Activated B cell treated with CpG ODN at 0.5 μM for 24 hours (primary cell): ENCODE data around the gene KRT16. TPM values are rescaled to one million over a fixed set of nuclear protein-coding genes. Genes with fewer than 3 reads are reported as not detected.

Source experiments
- ATAC-seq: fragments of 200-7000 bp; cut with Tn5 transposase; one replicate; pipeline ENCODE4 v1.10.0; 2021; ENCODE audit warnings: low read depth, mild to moderate bottlenecking, moderate library complexity
- CTCF ChIA-PET: fragments of 350-600 bp; sonication (Branson Sonifier 250); formaldehyde crosslinking; loops from one replicate; lab custom pipeline; 2021; ENCODE audit warnings: antibody characterized with exemption; lab: Charles Lee
- POLR2A ChIA-PET: fragments of 350-600 bp; sonication (Branson Sonifier 250); formaldehyde crosslinking; loops from one replicate; lab custom pipeline; 2021; ENCODE audit warnings: antibody characterized with exemption; lab: Charles Lee
- DNase-seq: peaks from one replicate; pipeline ENCODE4 v3.0.0; 2022
- H3K27ac Mint-ChIP-seq: one replicate; pipeline ENCODE4 v1.8.0; 2020; ENCODE audit warnings: mixed read lengths
- H3K27me3 Mint-ChIP-seq: one replicate; pipeline ENCODE4 v1.8.0; 2021; ENCODE audit warnings: mixed read lengths
- H3K36me3 Mint-ChIP-seq: one replicate; pipeline ENCODE4 v1.8.0; 2021; ENCODE audit warnings: low read depth, mixed read lengths
- H3K4me1 Mint-ChIP-seq: one replicate; pipeline ENCODE4 v1.8.0; 2021; ENCODE audit warnings: mixed read lengths
- H3K4me3 Mint-ChIP-seq: one replicate; pipeline ENCODE4 v1.8.0; 2020; ENCODE audit warnings: mild to moderate bottlenecking, mixed read lengths
- H3K9me3 Mint-ChIP-seq: one replicate; pipeline ENCODE4 v1.8.0; 2020; ENCODE audit warnings: mixed read lengths
- intact Hi-C: fragments of 100-400 bp; cut with micrococcal nuclease; formaldehyde crosslinking; loops from one replicate; pipeline ENCODE4 v1.15.1; 2024
- total RNA-seq: library from RNA; stranded (reverse); gene quantifications from 2 replicates; pipeline ENCODE4 v1.2.3, GENCODE V29; 2022
- TF ChIP-seq, protein P1 (sequence below): fragments of 200-600 bp; IDR thresholded peaks from one replicate; pipeline ENCODE4 v1.8.0; 2022; ENCODE audit warnings: antibody characterized with exemption, mild to moderate bottlenecking

Gene KRT16
- total RNA-seq, 1 donor from 2014 or later: not detected

DNA sequence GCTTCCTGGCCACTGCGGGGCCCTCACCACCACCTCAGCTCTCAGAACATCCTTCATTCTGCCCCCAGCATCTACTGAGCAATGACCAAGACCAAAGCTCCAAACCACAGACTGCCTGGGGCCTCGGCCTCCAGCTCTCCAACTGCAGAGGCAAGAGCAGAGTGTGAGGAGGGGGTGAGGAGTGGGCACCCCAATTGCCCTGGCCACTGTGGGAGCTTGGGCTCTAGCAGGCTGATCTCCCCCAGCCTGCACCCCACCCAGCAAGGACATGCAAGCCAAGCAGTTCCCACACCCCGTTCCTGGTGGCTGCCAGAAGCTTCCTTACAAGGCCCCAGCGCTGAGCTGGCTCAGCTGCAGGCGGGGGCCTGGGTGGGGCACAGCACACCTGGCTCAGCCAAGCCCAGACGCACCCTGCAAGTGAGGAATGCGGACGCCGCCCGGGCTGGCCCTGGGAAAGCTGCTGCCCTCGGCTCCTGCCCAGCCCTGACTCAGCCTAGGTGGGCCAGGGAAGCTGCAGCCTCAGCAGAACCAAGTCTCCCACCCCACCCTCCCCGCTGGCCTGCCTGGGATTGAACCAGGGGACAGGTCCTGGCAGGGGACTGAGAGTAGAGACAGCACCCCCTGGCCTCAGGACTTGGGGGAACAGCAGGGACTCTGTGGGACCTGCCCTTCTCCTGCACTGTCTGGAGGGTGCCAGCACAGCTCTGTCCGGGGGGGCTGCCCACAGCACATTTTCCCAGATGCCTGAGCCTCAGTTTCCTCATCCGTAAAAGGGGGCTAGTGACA is 41.5 kb upstream of the KRT16 start:
- no peak overlapping the region for H3K27ac Mint-ChIP-seq
- ChIA-PET CTCF (interaction anchor here (1.2 to 2.1 kb wide), 2 partner anchors 9 to 12 kb away, joined by 4 to 11 read pairs; no protein-coding TSS in a partner anchor), POLR2A (interaction anchor here (0.8 kb wide), 1 partner anchor 12 kb away, joined by 3 read pairs; no protein-coding TSS in a partner anchor)
- no peak for ATAC-seq
- H3K27me3 Mint-ChIP-seq: peaks cover 3% of the 10 kb centered on the region
- H3K4me3 Mint-ChIP-seq: no peak overlapping the region
- intact Hi-C loops: no loop called here
- no peaks in the 10 kb centered on the region for H3K4me1 Mint-ChIP-seq
- H3K36me3 Mint-ChIP-seq: no peaks in the 10 kb centered on the region
- no peaks in the 10 kb centered on the region for H3K9me3 Mint-ChIP-seq
- TF ChIP-seq, protein P1, sequence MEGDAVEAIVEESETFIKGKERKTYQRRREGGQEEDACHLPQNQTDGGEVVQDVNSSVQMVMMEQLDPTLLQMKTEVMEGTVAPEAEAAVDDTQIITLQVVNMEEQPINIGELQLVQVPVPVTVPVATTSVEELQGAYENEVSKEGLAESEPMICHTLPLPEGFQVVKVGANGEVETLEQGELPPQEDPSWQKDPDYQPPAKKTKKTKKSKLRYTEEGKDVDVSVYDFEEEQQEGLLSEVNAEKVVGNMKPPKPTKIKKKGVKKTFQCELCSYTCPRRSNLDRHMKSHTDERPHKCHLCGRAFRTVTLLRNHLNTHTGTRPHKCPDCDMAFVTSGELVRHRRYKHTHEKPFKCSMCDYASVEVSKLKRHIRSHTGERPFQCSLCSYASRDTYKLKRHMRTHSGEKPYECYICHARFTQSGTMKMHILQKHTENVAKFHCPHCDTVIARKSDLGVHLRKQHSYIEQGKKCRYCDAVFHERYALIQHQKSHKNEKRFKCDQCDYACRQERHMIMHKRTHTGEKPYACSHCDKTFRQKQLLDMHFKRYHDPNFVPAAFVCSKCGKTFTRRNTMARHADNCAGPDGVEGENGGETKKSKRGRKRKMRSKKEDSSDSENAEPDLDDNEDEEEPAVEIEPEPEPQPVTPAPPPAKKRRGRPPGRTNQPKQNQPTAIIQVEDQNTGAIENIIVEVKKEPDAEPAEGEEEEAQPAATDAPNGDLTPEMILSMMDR: no peak
- DNase-seq: no peak

- ChIA-PET POLR2A (interaction anchor here (0.8 kb wide), 1 partner anchor 12 kb away, joined by 3 read pairs; no protein-coding TSS in a partner anchor), CTCF (interaction anchor here (1.2 to 2.1 kb wide), 2 partner anchors 10 to 13 kb away, joined by 4 to 11 read pairs; no protein-coding TSS in a partner anchor)
- no peak overlapping the region for H3K27ac Mint-ChIP-seq
- no peaks in the 10 kb centered on the region for H3K36me3 Mint-ChIP-seq
- peaks cover 3% of the 10 kb centered on the region for H3K27me3 Mint-ChIP-seq
- H3K9me3 Mint-ChIP-seq: no peaks in the 10 kb centered on the region
- intact Hi-C loops: no loop called here
- TF ChIP-seq, protein P1: no peak
- peaks cover 4% of the 10 kb centered on the region for H3K4me1 Mint-ChIP-seq
- DNase-seq: no peak
- no peak for ATAC-seq
- no peak overlapping the region for H3K4me3 Mint-ChIP-seq
Observed at GRCh38 chr17:41653421-41653820, 40.9 kb upstream of the KRT16 start.

DNA sequence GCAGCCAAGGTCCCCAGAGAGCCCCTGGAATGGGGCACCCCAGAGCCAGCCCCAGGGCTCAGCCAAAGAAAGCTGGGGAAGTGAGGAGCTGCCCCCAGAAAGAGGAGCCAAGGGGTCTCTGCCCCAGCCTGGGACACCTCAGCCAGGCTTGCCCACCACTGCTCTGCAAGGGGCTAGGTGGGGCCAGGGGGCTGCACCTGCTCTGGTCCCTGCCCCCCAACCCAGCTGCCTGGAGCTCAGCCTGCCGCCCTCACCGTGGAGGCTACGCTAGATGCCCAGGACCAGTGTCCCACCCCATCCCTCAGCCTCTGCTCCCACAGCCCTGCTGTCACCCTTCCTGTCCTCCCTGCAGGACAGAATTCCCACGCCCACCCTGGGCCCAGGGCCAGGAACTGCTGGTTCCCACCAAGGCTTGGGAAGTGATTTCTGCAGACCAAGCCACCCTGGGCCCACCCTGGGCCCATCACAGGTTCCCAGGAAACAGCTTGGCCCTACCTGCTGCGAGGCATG is 39.9 kb upstream of the KRT16 start:
- Mint-ChIP-seq H3K9me3 (no peaks in the 10 kb centered on the region), H3K4me3 (no peak overlapping the region), H3K4me1 (peaks cover 10% of the 10 kb centered on the region), H3K27me3 (peaks cover 2% of the 10 kb centered on the region), H3K36me3 (no peaks in the 10 kb centered on the region), H3K27ac (no peak overlapping the region)
- ATAC-seq: no peak
- no peak for DNase-seq
- TF ChIP-seq, protein P1: no peak
- POLR2A ChIA-PET: no interaction called here
- intact Hi-C loops: no loop called here
- CTCF ChIA-PET: interaction anchor here (2.1 kb wide), 1 partner anchor 10 kb away, joined by 11 read pairs; no protein-coding TSS in a partner anchor

DNA sequence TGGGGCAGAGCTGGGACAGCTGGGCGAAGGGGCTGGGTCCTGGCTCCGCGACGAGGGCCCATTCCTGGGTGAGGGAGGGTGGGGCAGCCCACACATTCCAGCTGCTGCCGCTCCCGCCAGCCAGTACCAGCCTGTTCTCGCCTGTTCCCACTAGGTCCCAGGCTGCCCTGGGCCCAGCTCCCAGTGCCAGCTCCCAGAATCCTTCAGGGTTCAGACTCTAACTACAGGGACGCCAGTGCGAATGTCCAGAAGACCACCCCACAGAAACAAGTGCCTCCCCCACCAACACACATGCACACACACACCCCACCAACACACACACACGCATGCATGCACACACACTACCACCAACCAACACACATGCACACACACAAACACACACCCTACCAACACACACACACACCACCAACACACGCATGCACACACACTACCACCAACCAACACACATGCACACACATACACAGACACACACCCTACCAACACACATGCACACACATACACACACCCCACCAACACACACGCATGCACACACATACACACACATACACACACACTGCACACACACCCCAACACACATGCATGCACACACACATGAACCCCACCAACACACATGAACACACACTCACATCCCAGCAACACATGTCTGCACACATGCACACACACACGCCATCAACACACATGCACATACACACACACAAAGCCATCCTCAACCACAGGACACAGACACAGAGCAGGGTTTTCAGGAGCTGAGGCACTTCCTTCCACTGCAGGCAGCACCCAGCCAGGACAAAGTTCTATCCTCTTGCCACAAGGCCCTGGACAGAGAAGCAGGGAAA is 39.3 kb upstream of the KRT16 start:
- ATAC-seq: no peak
- peaks cover 10% of the 10 kb centered on the region for H3K4me1 Mint-ChIP-seq
- no peaks in the 10 kb centered on the region for H3K27me3 Mint-ChIP-seq
- H3K4me3 Mint-ChIP-seq: no peak overlapping the region
- TF ChIP-seq, protein P1: no peak
- intact Hi-C loops: no loop called here
- no peak for DNase-seq
- ChIA-PET POLR2A (no interaction called here), CTCF (interaction anchor here (5.0 to 5.3 kb wide), 2 partner anchors 10 to 15 kb away, joined by 66 to 150 read pairs; no protein-coding TSS in a partner anchor)
- no peaks in the 10 kb centered on the region for H3K9me3 Mint-ChIP-seq
- H3K36me3 Mint-ChIP-seq: no peaks in the 10 kb centered on the region
- H3K27ac Mint-ChIP-seq: no peak overlapping the region
